Stimulated activated CD8-positive, alpha-beta memory T cell treated with anti-CD3 and anti-CD28 coated beads, Interleukin-2, amount 100 ng/mL, for 48 hours (primary cell): ENCODE results near the gene CLDN8.

Source experiments
- DNase-seq, 2 donors: peaks; one replicate each; pipeline ENCODE4 v3.0.0-alpha.2; 2020; ENCODE audit warnings: low read depth in 2 of 2

The CLDN8 gene

GRCh38 chr21:30206551-30207251, 9.2 kb downstream of the CLDN8 start:
- no peak for DNase-seq

GRCh38 chr21:30200000-30200399, 15.9 kb downstream of the CLDN8 start:
- no peak for DNase-seq

GRCh38 chr21:30194701-30195299, 21.1 kb downstream of the CLDN8 start:
- DNase-seq: no peak

- no peak for DNase-seq
Observed at GRCh38 chr21:30193201-30193600, 22.7 kb downstream of the CLDN8 start.

- DNase-seq: no peak
Observed at GRCh38 chr21:30190554-30190953, 25.3 kb downstream of the CLDN8 start.

- no peak for DNase-seq
Observed at GRCh38 chr21:30189773-30190172, 26.1 kb downstream of the CLDN8 start.

- no peak for DNase-seq
Observed at GRCh38 chr21:30186242-30186641, 29.7 kb downstream of the CLDN8 start.

- DNase-seq: no peak
Observed at GRCh38 chr21:30168086-30168485, 47.8 kb downstream of the CLDN8 start.

- DNase-seq: no peak
Observed at GRCh38 chr21:30166705-30167104, 49.2 kb downstream of the CLDN8 start, which contains the start of gene CLDN17. TSS of gene CLDN17 (minus strand) at chr21:30166805. CDS start at chr21:30166617, 188 bp downstream.

- DNase-seq: no peak
Observed at GRCh38 chr21:30166171-30166570, 49.7 kb downstream of the CLDN8 start.

- no peak for DNase-seq
Observed at GRCh38 chr21:30164796-30165195, 51.1 kb downstream of the CLDN8 start.
